RWPE2 (cell line): ENCODE results near the gene CD70.
"Not testable (repeated sequence)": the region's sequence is repeated elsewhere in the genome, so short reads cannot be mapped to it uniquely, and the experiment has no call there.

Source experiments
- ATAC-seq: fragments of 200-7000 bp; cut with Tn5 transposase; 3 replicates; pipeline ENCODE4 v1.9.1; 2021; ENCODE audit warnings: low read depth
- DNase-seq: peaks from one replicate; pipeline ENCODE4 v3.0.0-alpha.2; 2020; ENCODE audit warnings: low spot score
- H3K27ac ChIP-seq: fragments of 450-650 bp; 2 replicates; pipeline ENCODE4 v1.5.1; 2017; ENCODE audit warnings: mild to moderate bottlenecking; ENCODE audit not compliant: poor library complexity, severe bottlenecking
- H3K27me3 ChIP-seq: fragments of 250-450 bp; sonication (Bioruptor Pico); 2 replicates; pipeline ENCODE4 v1.5.1; 2021; ENCODE audit warnings: mild to moderate bottlenecking, moderate library complexity; ENCODE audit not compliant: insufficient read depth, poor library complexity, severe bottlenecking
- H3K36me3 ChIP-seq: fragments of 250-450 bp; sonication (Bioruptor Pico); 2 replicates; pipeline ENCODE4 v1.5.1; 2020; ENCODE audit warnings: low read depth, mild to moderate bottlenecking, moderate library complexity
- H3K4me1 ChIP-seq: fragments of 250-450 bp; sonication (Bioruptor Pico); 2 replicates; pipeline ENCODE4 v1.5.1; 2021; ENCODE audit warnings: mild to moderate bottlenecking, moderate library complexity; ENCODE audit not compliant: insufficient read depth, poor library complexity, severe bottlenecking
- H3K4me3 ChIP-seq: fragments of 250-450 bp; sonication (Bioruptor Pico); 2 replicates; pipeline ENCODE4 v1.5.1; 2021; ENCODE audit warnings: mild to moderate bottlenecking, moderate library complexity; ENCODE audit not compliant: severe bottlenecking
- H3K9me3 ChIP-seq: fragments of 250-450 bp; sonication (Bioruptor Pico); 2 replicates; pipeline ENCODE4 v1.5.1; 2021; ENCODE audit warnings: mild to moderate bottlenecking, moderate library complexity; ENCODE audit not compliant: severe bottlenecking
- TF ChIP-seq, protein P1 (sequence below): fragments of 450-650 bp; IDR thresholded peaks from one replicate; pipeline ENCODE4 v1.5.1; 2017; ENCODE audit warnings: mild to moderate bottlenecking, moderate library complexity; ENCODE audit not compliant: poor library complexity, severe bottlenecking

CD70 gene, protein sequence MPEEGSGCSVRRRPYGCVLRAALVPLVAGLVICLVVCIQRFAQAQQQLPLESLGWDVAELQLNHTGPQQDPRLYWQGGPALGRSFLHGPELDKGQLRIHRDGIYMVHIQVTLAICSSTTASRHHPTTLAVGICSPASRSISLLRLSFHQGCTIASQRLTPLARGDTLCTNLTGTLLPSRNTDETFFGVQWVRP

DNA sequence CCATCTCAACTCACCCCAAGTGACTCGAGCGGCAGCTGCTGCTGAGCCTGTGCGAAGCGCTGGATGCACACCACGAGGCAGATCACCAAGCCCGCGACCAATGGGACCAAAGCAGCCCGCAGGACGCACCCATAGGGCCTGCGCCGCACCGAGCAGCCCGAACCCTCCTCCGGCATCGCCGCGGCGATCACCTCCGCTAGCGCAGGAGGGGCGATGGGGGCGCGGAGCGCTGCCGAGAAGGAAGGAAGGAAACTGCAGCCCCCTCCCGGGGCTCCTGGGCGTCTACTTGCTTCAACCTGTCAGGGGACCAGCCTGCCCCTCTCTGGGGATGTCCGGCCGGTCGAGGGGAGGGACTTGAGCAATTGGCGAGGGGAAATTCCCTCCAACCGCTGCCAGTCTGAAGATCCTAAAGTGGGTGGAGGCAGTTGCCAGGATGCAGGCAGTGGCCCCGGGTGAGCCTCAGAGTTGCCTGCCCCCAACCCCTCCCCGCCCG, at the start of gene CD70:
Gene CD70 (minus strand): TSS at position 324 of the 493 bp plus-strand sequence. CDS start 148 bp downstream, at position 176.
- no peak for DNase-seq
- no peaks in the 10 kb centered on the region for H3K9me3 ChIP-seq
- H3K27ac ChIP-seq, result no peak within 1 kb of the TSS
- peak within 1 kb of the TSS; percentile 19 for H3K4me3 ChIP-seq
- peaks cover 45% of the 10 kb centered on the region for H3K27me3 ChIP-seq
- TF ChIP-seq, protein P1, sequence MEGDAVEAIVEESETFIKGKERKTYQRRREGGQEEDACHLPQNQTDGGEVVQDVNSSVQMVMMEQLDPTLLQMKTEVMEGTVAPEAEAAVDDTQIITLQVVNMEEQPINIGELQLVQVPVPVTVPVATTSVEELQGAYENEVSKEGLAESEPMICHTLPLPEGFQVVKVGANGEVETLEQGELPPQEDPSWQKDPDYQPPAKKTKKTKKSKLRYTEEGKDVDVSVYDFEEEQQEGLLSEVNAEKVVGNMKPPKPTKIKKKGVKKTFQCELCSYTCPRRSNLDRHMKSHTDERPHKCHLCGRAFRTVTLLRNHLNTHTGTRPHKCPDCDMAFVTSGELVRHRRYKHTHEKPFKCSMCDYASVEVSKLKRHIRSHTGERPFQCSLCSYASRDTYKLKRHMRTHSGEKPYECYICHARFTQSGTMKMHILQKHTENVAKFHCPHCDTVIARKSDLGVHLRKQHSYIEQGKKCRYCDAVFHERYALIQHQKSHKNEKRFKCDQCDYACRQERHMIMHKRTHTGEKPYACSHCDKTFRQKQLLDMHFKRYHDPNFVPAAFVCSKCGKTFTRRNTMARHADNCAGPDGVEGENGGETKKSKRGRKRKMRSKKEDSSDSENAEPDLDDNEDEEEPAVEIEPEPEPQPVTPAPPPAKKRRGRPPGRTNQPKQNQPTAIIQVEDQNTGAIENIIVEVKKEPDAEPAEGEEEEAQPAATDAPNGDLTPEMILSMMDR, result no peak
- no peaks in the 10 kb centered on the region for H3K36me3 ChIP-seq
- ATAC-seq, result peak; percentile 84
- H3K4me1 ChIP-seq, result no peaks in the 10 kb centered on the region

DNA sequence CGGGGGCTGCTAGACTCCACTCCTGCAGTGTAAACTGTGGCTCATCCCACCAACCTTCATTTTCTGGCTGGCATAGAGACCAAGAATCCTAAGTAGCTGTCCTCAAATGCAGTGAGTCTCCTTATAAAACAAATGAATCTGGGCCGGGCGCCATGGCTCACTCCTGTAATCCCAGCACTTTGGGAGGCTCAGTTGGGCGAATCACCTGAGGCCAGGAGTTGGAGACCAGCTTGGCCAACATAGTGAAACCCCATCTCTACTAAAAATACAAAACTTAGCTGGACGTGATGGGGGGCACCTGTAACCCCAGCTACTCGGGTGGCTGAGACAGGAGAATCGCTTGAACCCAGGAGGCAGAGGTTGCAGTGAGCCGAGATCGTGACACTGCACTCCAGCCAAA, 49.4 kb upstream of the CD70 start:
- not testable (repeated sequence) for H3K4me1 ChIP-seq, H3K27me3 ChIP-seq, DNase-seq, H3K27ac ChIP-seq, H3K4me3 ChIP-seq, ATAC-seq, H3K36me3 ChIP-seq, H3K9me3 ChIP-seq

DNA sequence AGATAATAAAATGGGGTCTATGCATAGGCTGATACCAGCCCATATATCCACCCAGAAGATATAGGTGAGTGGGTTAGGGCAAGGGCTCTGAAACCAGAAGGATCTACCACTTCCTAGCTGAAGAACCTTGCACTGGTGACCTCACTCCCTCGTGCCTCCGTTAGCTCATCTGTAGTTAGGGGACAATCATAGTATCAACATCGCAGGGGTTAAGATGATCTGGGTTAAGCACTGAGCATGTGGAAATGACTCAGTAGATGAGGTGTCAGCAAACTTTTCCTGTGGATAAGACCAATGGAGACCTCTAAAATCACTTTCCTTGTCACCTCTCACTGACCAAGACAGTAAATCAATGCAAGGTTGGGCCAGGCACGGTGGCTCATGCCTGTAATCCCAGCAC, 48.5 kb upstream of the CD70 start:
- no peak for DNase-seq

DNA sequence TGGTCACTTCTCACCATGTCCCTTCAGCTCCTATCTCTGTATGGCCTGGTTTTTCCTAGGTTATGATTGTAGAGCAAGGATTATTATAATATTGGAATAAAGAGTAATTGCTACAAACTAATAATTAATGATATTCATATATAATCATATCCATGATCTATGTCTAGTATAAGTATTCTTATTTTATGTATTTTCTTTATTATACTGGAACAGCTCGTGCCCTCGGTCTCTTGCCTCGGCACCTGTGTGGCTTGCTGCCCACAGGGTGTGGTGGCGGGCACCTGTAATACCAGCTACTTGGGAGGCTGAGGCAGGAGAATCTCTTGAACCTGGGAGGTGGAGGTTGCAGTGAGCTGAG, 42.5 kb upstream of the CD70 start:
- H3K27ac ChIP-seq, H3K9me3 ChIP-seq, ATAC-seq, H3K36me3 ChIP-seq, H3K27me3 ChIP-seq, H3K4me1 ChIP-seq, DNase-seq, H3K4me3 ChIP-seq: not testable (repeated sequence)
- TF ChIP-seq, protein P1, result peak; percentile 50

More for the DNA sequence above, 48.5 kb upstream of the CD70 start:
- H3K4me3 ChIP-seq, result no peak overlapping the region
- TF ChIP-seq, protein P1, result no peak
- no peak for ATAC-seq
- no peaks in the 10 kb centered on the region for H3K4me1 ChIP-seq
- H3K27me3 ChIP-seq, result no peaks in the 10 kb centered on the region
- no peaks in the 10 kb centered on the region for H3K9me3 ChIP-seq
- no peak overlapping the region for H3K27ac ChIP-seq
- H3K36me3 ChIP-seq, result no peaks in the 10 kb centered on the region

DNA sequence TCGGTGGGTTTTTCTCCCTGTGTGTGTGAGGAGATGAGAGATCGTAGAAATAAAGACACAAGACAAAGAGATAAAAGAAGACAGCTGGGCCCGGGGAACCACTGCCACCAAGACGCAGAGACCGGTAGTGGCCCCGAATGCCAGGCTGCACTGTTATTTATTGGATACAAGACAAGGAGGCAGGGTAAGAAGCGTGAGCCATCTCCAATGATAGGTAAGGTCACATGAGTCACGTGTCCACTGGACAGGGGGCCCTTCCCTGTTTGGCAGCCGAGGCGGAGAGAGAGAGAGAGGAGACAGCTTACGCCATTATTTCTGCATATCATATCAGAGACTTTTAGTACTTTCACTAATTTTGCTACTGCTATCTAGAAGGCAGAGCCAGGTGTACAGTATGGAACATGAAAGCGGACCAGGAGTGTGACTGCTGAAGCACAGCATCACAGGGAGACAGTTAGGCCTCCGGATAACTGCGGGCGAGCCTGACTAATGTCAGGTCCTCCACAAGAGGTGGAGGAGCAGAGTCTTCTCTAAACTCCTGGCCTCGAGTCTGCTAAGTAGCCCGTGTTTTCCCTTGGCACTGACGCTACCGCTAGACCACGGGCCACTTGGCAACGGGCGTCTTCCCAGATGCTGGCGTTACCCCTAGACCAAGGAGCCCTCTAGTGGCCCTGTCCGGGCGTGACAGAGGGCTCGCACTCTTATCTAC, 42.0 kb upstream of the CD70 start:
- TF ChIP-seq, protein P1, result peak; percentile 72
- not testable (repeated sequence) for H3K27me3 ChIP-seq, H3K4me1 ChIP-seq, H3K27ac ChIP-seq, ATAC-seq, H3K4me3 ChIP-seq, H3K36me3 ChIP-seq, H3K9me3 ChIP-seq
- DNase-seq, result peak; percentile 61
